Measurements from ENCODE around the gene ALKBH1.
A peak's percentile ranks its signal among the peaks of the same experiment; 100 is the strongest.
"Not testable (repeated sequence)": the region's sequence is repeated elsewhere in the genome, so short reads cannot be mapped to it uniquely, and the experiment has no call there.

Gene ALKBH1

GRCh38 chr14:77707724-77708408 lies at the start of gene ALKBH1, which contains the start of gene SLIRP:
Gene ALKBH1 (minus strand): TSS chr14:77708023. CDS start chr14:77708004, 19 bp downstream.
Gene SLIRP (plus strand): TSS chr14:77708103. CDS start chr14:77708112, 9 bp downstream.
- peak; percentile 84 for DNase-seq
- in situ Hi-C loops (cut with HindIII; ENCODE audit: low pct_ligation_motif_present, low pct_unique_long_range_greater_than_20kb, low sequenced_read_pairs): no loop called here

GRCh38 chr14:77752799-77753516 lies 45.1 kb upstream of the ALKBH1 start:
- DNase-seq: no peak
- in situ Hi-C loops (cut with HindIII; ENCODE audit: low pct_ligation_motif_present, low pct_unique_long_range_greater_than_20kb, low sequenced_read_pairs): no loop called here

GRCh38 chr14:77752266-77752665 lies 44.4 kb upstream of the ALKBH1 start:
- no peak for DNase-seq
- in situ Hi-C loops (cut with HindIII; ENCODE audit: low pct_ligation_motif_present, low pct_unique_long_range_greater_than_20kb, low sequenced_read_pairs): no loop called here

GRCh38 chr14:77747425-77747824 lies 39.6 kb upstream of the ALKBH1 start:
- DNase-seq; in situ Hi-C loops (cut with HindIII; ENCODE audit: low pct_ligation_motif_present, low pct_unique_long_range_greater_than_20kb, low sequenced_read_pairs): not testable (repeated sequence)

- in situ Hi-C loops (cut with HindIII; ENCODE audit: low pct_ligation_motif_present, low pct_unique_long_range_greater_than_20kb, low sequenced_read_pairs): no loop called here
- DNase-seq: no peak
Measured at GRCh38 chr14:77746064-77746702, 38.4 kb upstream of the ALKBH1 start.

GRCh38 chr14:77741438-77741837 lies 33.6 kb upstream of the ALKBH1 start:
- in situ Hi-C loops (cut with HindIII; ENCODE audit: low pct_ligation_motif_present, low pct_unique_long_range_greater_than_20kb, low sequenced_read_pairs): no loop called here
- DNase-seq: no peak

GRCh38 chr14:77738559-77739250 lies 30.9 kb upstream of the ALKBH1 start:
- in situ Hi-C loops (cut with HindIII; ENCODE audit: low pct_ligation_motif_present, low pct_unique_long_range_greater_than_20kb, low sequenced_read_pairs): no loop called here
- no peak for DNase-seq

- in situ Hi-C loops (cut with HindIII; ENCODE audit: low pct_ligation_motif_present, low pct_unique_long_range_greater_than_20kb, low sequenced_read_pairs): no loop called here
Measured at GRCh38 chr14:77730976-77731497, 23.2 kb upstream of the ALKBH1 start.

GRCh38 chr14:77722301-77722700 lies 14.5 kb upstream of the ALKBH1 start:
- DNase-seq: no peak
- in situ Hi-C loops (cut with HindIII; ENCODE audit: low pct_ligation_motif_present, low pct_unique_long_range_greater_than_20kb, low sequenced_read_pairs): no loop called here

More at GRCh38 chr14:77730976-77731497, 23.2 kb upstream of the ALKBH1 start:
- no peak for DNase-seq

GRCh38 chr14:77721437-77721836 lies 13.6 kb upstream of the ALKBH1 start:
- DNase-seq: no peak
- in situ Hi-C loops (cut with HindIII; ENCODE audit: low pct_ligation_motif_present, low pct_unique_long_range_greater_than_20kb, low sequenced_read_pairs): no loop called here

GRCh38 chr14:77717608-77718305 lies 9.9 kb upstream of the ALKBH1 start:
- no peak for DNase-seq
- in situ Hi-C loops (cut with HindIII; ENCODE audit: low pct_ligation_motif_present, low pct_unique_long_range_greater_than_20kb, low sequenced_read_pairs): no loop called here

- DNase-seq: no peak
- in situ Hi-C loops (cut with HindIII; ENCODE audit: low pct_ligation_motif_present, low pct_unique_long_range_greater_than_20kb, low sequenced_read_pairs): no loop called here
Measured at GRCh38 chr14:77714926-77715325, 7.1 kb upstream of the ALKBH1 start.

- in situ Hi-C loops (cut with HindIII; ENCODE audit: low pct_ligation_motif_present, low pct_unique_long_range_greater_than_20kb, low sequenced_read_pairs): no loop called here
- no peak for DNase-seq
Measured at GRCh38 chr14:77710364-77710763, 2.5 kb upstream of the ALKBH1 start.

- in situ Hi-C loops (cut with HindIII; ENCODE audit: low pct_ligation_motif_present, low pct_unique_long_range_greater_than_20kb, low sequenced_read_pairs): no loop called here
- DNase-seq: no peak
Measured at GRCh38 chr14:77709412-77709811, 1.6 kb upstream of the ALKBH1 start.

GRCh38 chr14:77708749-77709148 lies 926 bp upstream of the ALKBH1 start:
- in situ Hi-C loops (cut with HindIII; ENCODE audit: low pct_ligation_motif_present, low pct_unique_long_range_greater_than_20kb, low sequenced_read_pairs): no loop called here
- DNase-seq: no peak

GRCh38 chr14:77707355-77707723 lies 484 bp downstream of the ALKBH1 start:
- peak; percentile 48 for DNase-seq
- in situ Hi-C loops (cut with HindIII; ENCODE audit: low pct_ligation_motif_present, low pct_unique_long_range_greater_than_20kb, low sequenced_read_pairs): no loop called here

- in situ Hi-C loops (cut with HindIII; ENCODE audit: low pct_ligation_motif_present, low pct_unique_long_range_greater_than_20kb, low sequenced_read_pairs): no loop called here
- no peak for DNase-seq
Measured at GRCh38 chr14:77691259-77691658, 16.6 kb downstream of the ALKBH1 start.

- in situ Hi-C loops (cut with HindIII; ENCODE audit: low pct_ligation_motif_present, low pct_unique_long_range_greater_than_20kb, low sequenced_read_pairs): no loop called here
- no peak for DNase-seq
Measured at GRCh38 chr14:77682158-77682553, 25.7 kb downstream of the ALKBH1 start.
